Endothelial cell of umbilical vein (primary cell): ENCODE data around the gene B2M. TPM values are rescaled to one million over a fixed set of nuclear protein-coding genes. Genes with fewer than 3 reads are reported as not detected.

Experiments used
- BruUV-seq: library from RNA; stranded (reverse); fragments of 400-500 nt; replicated peaks from 2 replicates; lab custom pipeline; 2021; lab: Mats Ljungman, UMichigan
- CTCF ChIA-PET: fragments of 300-600, 350-600 bp; sonication (Branson Sonifier 250); formaldehyde crosslinking; loops from one replicate; lab custom pipeline; 2021; ENCODE audit warnings: antibody characterized with exemption, inconsistent platforms; lab: Charles Lee
- POLR2A ChIA-PET: fragments of 300-600, 350-600 bp; sonication (Branson Sonifier 250); formaldehyde crosslinking; loops from one replicate; lab custom pipeline; 2021; ENCODE audit warnings: antibody characterized with exemption, inconsistent platforms; lab: Charles Lee
- DNase-seq: peaks from one replicate; pipeline ENCODE4 v3.0.0-alpha.2; 2011; ENCODE audit warnings: low read depth, low spot score
- FAIRE-seq: peaks from 2 replicates; lab custom pipeline; 2011; peaks lifted over from hg19 to GRCh38; lab: Jason Lieb, UNC
- H2AFZ ChIP-seq: 2 replicates; pipeline ENCODE4 v1.6.0; 2012; ENCODE audit warnings: low read depth, low read length, control low read depth, inconsistent platforms
- H3K27ac ChIP-seq: 2 replicates; pipeline ENCODE4 v1.5.1; 2011; ENCODE audit warnings: low read depth, mild to moderate bottlenecking, control low read depth, low read length, moderate library complexity; ENCODE audit not compliant: insufficient read depth
- H3K27me3 ChIP-seq, 2 experiments: 2 replicates each; pipeline versions ENCODE4 v1.6.0 to v1.6.1; 2011; ENCODE audit warnings: low read length in 2 of 2, mixed read lengths in 1 of 2; ENCODE audit not compliant: control insufficient read depth in 2 of 2, insufficient read depth in 2 of 2
- H3K36me3 ChIP-seq, 2 experiments: 2 replicates in 1 of 2; 3 replicates in 1 of 2; pipeline ENCODE4 v1.5.1; 2011; ENCODE audit warnings: low read length in 2 of 2, mild to moderate bottlenecking in 1 of 2, moderate library complexity in 1 of 2; ENCODE audit not compliant: control insufficient read depth in 2 of 2, insufficient read depth in 2 of 2; ENCODE audit errors: extremely low read depth in 1 of 2
- H3K4me1 ChIP-seq: 3 replicates; pipeline ENCODE4 v1.5.1; 2011; ENCODE audit warnings: mild to moderate bottlenecking, low read length; ENCODE audit not compliant: control insufficient read depth, insufficient read depth; ENCODE audit errors: extremely low read depth
- H3K4me2 ChIP-seq: 2 replicates; pipeline ENCODE4 v1.6.1; 2011; ENCODE audit warnings: low read length, control low read depth, mixed read lengths; ENCODE audit not compliant: insufficient read depth
- H3K4me3 ChIP-seq, 3 experiments: fragments of 200-600 bp in 1 of 3; sonication (generic), shearing (Covaris generic) in 1 of 3; replicated peaks in 1 of 3; 2 replicates each; pipeline ENCODE4 v1.5.1; 2011 to 2016; ENCODE audit warnings: control low read depth in 3 of 3, low read length in 3 of 3, mild to moderate bottlenecking in 2 of 3, inconsistent platforms in 1 of 3, low read depth in 1 of 3, moderate library complexity in 1 of 3; ENCODE audit not compliant: insufficient read depth in 1 of 3
- H3K79me2 ChIP-seq: 2 replicates; pipeline ENCODE4 v1.6.0; 2012; ENCODE audit warnings: low read length, inconsistent platforms; ENCODE audit not compliant: control insufficient read depth, insufficient read depth
- H3K9ac ChIP-seq: replicated peaks from 2 replicates; pipeline ENCODE3; 2011; ENCODE audit warnings: low read length, control low read depth; ENCODE audit not compliant: insufficient read depth; ENCODE audit errors: extremely low read depth
- H3K9me1 ChIP-seq: replicated peaks from 3 replicates; pipeline ENCODE4 v1.6.0; 2011; ENCODE audit warnings: mild to moderate bottlenecking, low read length; ENCODE audit not compliant: control insufficient read depth, insufficient read depth; ENCODE audit errors: extremely low read depth
- H3K9me3 ChIP-seq: replicated peaks from 2 replicates; pipeline ENCODE4 v1.5.1; 2012; ENCODE audit warnings: low read length, inconsistent platforms; ENCODE audit not compliant: control insufficient read depth, insufficient read depth
- H4K20me1 ChIP-seq: replicated peaks from 2 replicates; pipeline ENCODE3; 2011; ENCODE audit warnings: mild to moderate bottlenecking, low read length; ENCODE audit not compliant: control insufficient read depth, insufficient read depth; ENCODE audit errors: extremely low read depth
- EZH2 ChIP-seq: IDR thresholded peaks from 2 replicates; pipeline ENCODE4 v1.6.1; 2012; ENCODE audit warnings: borderline replicate concordance, low read depth, mild to moderate bottlenecking, moderate library complexity, low read length, inconsistent platforms; ENCODE audit not compliant: severe bottlenecking
- FOS ChIP-seq: IDR thresholded peaks from 2 replicates; pipeline ENCODE4 v1.6.1; 2011; ENCODE audit warnings: mild to moderate bottlenecking, low read length, moderate library complexity, borderline replicate concordance; ENCODE audit not compliant: insufficient read depth
- GATA2 ChIP-seq: IDR thresholded peaks from 2 replicates; pipeline ENCODE4 v1.7.0; 2011; ENCODE audit warnings: low read depth, mild to moderate bottlenecking, moderate library complexity, mixed read lengths, low read length; ENCODE audit not compliant: insufficient read length, insufficient read depth
- JUN ChIP-seq: IDR thresholded peaks from 2 replicates; pipeline ENCODE4 v1.6.1; 2011; ENCODE audit warnings: borderline replicate concordance, low read depth; ENCODE audit not compliant: insufficient read length, insufficient read depth
- MAX ChIP-seq: IDR thresholded peaks from 2 replicates; pipeline ENCODE4 v1.6.1; 2011; ENCODE audit not compliant: insufficient read depth, insufficient read length
- MYC ChIP-seq: IDR thresholded peaks from one replicate; pipeline ENCODE4 v1.6.1; 2011; ENCODE audit warnings: mild to moderate bottlenecking, low read depth, low read length
- POLR2A ChIP-seq: IDR thresholded peaks from 2 replicates; pipeline ENCODE4 v1.6.1; 2012; ENCODE audit warnings: low read depth, mild to moderate bottlenecking, control low read depth, low read length
- POLR2AphosphoS5 ChIP-seq: IDR thresholded peaks from 2 replicates; pipeline ENCODE4 v1.6.1; 2012; ENCODE audit warnings: low read depth, mild to moderate bottlenecking, control low read depth, low read length, moderate library complexity; ENCODE audit not compliant: insufficient read depth
- dilution Hi-C: fragments of 300-500 bp; cut with MboI; formaldehyde crosslinking; loops from one replicate; pipeline ENCODE4 v1.15.0; 2019; ENCODE audit warnings: low sequenced_read_pairs; ENCODE audit not compliant: extremely low pct_ligation_motif_present
- intact Hi-C: fragments of 100-400 bp; cut with micrococcal nuclease; formaldehyde crosslinking; loops from one replicate; pipeline ENCODE4 v1.10.0; 2022
- polyA plus RNA-seq, 4 experiments: library from polyadenylated mRNA; depleted of rRNA in 3 of 4; stranded (reverse) in 3 of 4; unstranded in 1 of 4; fragments of >200 nt; gene quantifications; 2 replicates each; pipeline versions ENCODE4 v1.2.1 to v1.2.3, GENCODE V29; 2011 to 2012; ENCODE audit warnings: missing spikeins in 1 of 4
- total RNA-seq: library from RNA; stranded (reverse); gene quantifications from 2 replicates; pipeline ENCODE4 v1.2.3, GENCODE V29; 2021
- TF ChIP-seq, protein P1 (sequence below), 2 donors: IDR thresholded peaks; 1 replicate in 1 of 2; 2 replicates in 1 of 2; pipeline ENCODE4 v1.5.1; 2011; ENCODE audit warnings: low read length in 2 of 2, mild to moderate bottlenecking in 2 of 2, moderate library complexity in 2 of 2, control low read depth in 1 of 2, inconsistent platforms in 1 of 2, low read depth in 1 of 2; ENCODE audit not compliant: insufficient read depth in 1 of 2; ENCODE audit errors: extremely low read depth in 1 of 2

The B2M gene
- total and polyA plus RNA-seq, 2 donors (not counting 3 experiments of a cell fraction or from before 2014, with no cell fraction given) = 985 to 5,206 TPM

DNA sequence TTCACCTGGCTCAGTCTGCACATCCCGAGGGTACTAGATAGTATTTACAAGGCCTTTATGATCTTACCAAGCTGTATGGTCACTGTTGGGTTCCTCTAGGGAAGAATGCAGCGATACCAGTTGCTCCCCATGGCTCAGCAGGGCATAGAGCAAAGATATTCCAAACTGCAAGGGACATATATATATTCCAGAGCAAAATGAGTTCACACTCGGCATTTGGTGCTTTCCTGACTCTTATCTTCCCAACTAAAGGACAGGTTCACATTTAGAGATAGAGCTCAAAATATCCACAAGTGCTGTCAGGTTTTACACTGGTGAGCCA lies 44.3 kb upstream of the B2M start:
- H4K20me1 ChIP-seq = no peaks in the 10 kb centered on the region
- dilution Hi-C loops = no loop called here
- DNase-seq (no peak), FAIRE-seq (no peak)
- no peak for TF ChIP-seq FOS
- BruUV-seq = no TSS peak
- intact Hi-C loops = loop anchor here (10.0 kb wide), 1 partner anchor 258 kb away; no protein-coding TSS in a partner anchor
- H3K27me3 ChIP-seq = peaks cover 4 to 6% of the 10 kb centered on the region in 2 experiments
- H3K4me2 ChIP-seq = no peak overlapping the region
- H3K27ac ChIP-seq = no peak overlapping the region
- ChIA-PET POLR2A (no interaction called here), CTCF (interaction anchor here (0.6 to 0.7 kb wide), 3 partner anchors 44 to 84 kb away, joined by 3 to 5 read pairs (median 3); partner anchors contain the start of gene PATL2)
- no peaks in the 10 kb centered on the region for H3K9me1 ChIP-seq
- H3K36me3 ChIP-seq = no peaks in the 10 kb centered on the region
- H3K9me3 ChIP-seq = no peaks in the 10 kb centered on the region
- no peak overlapping the region for H2AFZ ChIP-seq
- H3K9ac ChIP-seq = no peak overlapping the region
- H3K4me3 ChIP-seq = no peak overlapping the region
- H3K79me2 ChIP-seq = peaks cover 4% of the 10 kb centered on the region
- peaks cover 9% of the 10 kb centered on the region for H3K4me1 ChIP-seq

DNA sequence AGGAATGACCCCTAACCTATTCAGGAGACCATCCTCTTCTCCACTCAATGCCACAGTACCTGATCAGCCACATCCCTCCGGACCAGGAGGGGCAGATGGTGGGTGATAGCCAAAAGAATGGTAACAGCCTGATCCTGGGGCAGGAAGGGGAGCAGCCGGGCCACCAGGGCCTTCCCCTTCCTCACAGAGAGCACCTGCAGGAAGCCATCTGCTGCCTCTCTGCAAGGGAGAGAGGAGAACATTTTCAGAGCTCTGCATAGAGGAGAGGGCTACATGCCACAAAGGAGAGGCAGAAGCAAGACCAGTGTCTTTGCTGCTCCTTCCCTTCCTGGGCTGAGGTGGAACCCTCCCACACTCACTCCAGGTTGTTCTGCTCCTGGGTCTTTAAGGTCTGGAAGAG lies 42.4 kb upstream of the B2M start:
- POLR2A ChIA-PET = interaction anchor here (0.6 kb wide), 1 partner anchor 15 kb away, joined by 3 read pairs; no protein-coding TSS in a partner anchor
- CTCF ChIA-PET = interaction anchor here (0.8 to 1.3 kb wide), 4 partner anchors 45 to 90 kb away, joined by 3 to 4 read pairs (median 4); partner anchors contain the start of gene TRIM69

More for the DNA sequence above, 42.4 kb upstream of the B2M start:
- Histone ChIP-seq H3K9ac (no peak overlapping the region), H3K4me3 (no peak overlapping the region), H3K4me1 (peaks cover 3% of the 10 kb centered on the region), H3K9me1 (no peaks in the 10 kb centered on the region), H3K27ac (no peak overlapping the region), H3K9me3 (no peaks in the 10 kb centered on the region), H4K20me1 (no peaks in the 10 kb centered on the region), H3K36me3 (no peaks in the 10 kb centered on the region), H3K4me2 (no peak overlapping the region), H2AFZ (no peak overlapping the region), H3K79me2 (no peaks in the 10 kb centered on the region), H3K27me3 (peaks cover 6 to 10% of the 10 kb centered on the region in 2 experiments)
- DNase-seq (no peak), FAIRE-seq (no peak)
- BruUV-seq = no TSS peak
- no peak for TF ChIP-seq POLR2A
- no peak for TF ChIP-seq MYC
- TF ChIP-seq EZH2 = no peak
- TF ChIP-seq GATA2 = no peak
- TF ChIP-seq JUN = no peak
- TF ChIP-seq, protein P1, sequence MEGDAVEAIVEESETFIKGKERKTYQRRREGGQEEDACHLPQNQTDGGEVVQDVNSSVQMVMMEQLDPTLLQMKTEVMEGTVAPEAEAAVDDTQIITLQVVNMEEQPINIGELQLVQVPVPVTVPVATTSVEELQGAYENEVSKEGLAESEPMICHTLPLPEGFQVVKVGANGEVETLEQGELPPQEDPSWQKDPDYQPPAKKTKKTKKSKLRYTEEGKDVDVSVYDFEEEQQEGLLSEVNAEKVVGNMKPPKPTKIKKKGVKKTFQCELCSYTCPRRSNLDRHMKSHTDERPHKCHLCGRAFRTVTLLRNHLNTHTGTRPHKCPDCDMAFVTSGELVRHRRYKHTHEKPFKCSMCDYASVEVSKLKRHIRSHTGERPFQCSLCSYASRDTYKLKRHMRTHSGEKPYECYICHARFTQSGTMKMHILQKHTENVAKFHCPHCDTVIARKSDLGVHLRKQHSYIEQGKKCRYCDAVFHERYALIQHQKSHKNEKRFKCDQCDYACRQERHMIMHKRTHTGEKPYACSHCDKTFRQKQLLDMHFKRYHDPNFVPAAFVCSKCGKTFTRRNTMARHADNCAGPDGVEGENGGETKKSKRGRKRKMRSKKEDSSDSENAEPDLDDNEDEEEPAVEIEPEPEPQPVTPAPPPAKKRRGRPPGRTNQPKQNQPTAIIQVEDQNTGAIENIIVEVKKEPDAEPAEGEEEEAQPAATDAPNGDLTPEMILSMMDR (IDR thresholded peaks at IDR 0.05; ENCODE audit: extremely low read depth in 1 of 2, insufficient read depth in 1 of 2, low read depth in 1 of 2, low read length in 2 of 2) = no peak
- TF ChIP-seq MAX = no peak
- TF ChIP-seq FOS = no peak
- no peak for TF ChIP-seq POLR2AphosphoS5
- dilution Hi-C loops (no loop called here), intact Hi-C loops (loop anchor here (10.0 kb wide), 1 partner anchor 256 kb away; no protein-coding TSS in a partner anchor)
